HAP-1 (cell line): ENCODE data around the gene RAB3D.

Source experiments
- DNase-seq, 2 experiments: peaks; one replicate each; pipeline ENCODE4 v3.0.0-alpha.2; 2016 to 2020; ENCODE audit warnings: low spot score in 2 of 2
- H3K27me3 ChIP-seq: fragments of 250-450 bp; sonication (Bioruptor Pico); 2 replicates; pipeline ENCODE4 v1.5.1; 2020; ENCODE audit warnings: low read depth, mild to moderate bottlenecking, moderate library complexity
- H3K36me3 ChIP-seq: fragments of 250-450 bp; sonication (Bioruptor Pico); replicated peaks from 2 replicates; pipeline ENCODE4 v1.5.1; 2020; ENCODE audit warnings: mild to moderate bottlenecking
- H3K4me1 ChIP-seq: fragments of 250-450 bp; sonication (Bioruptor Pico); 2 replicates; pipeline ENCODE4 v1.5.1; 2020; ENCODE audit warnings: mild to moderate bottlenecking
- H3K4me3 ChIP-seq: fragments of 250-450 bp; sonication (Bioruptor Pico); 2 replicates; pipeline ENCODE4 v1.5.1; 2020; ENCODE audit warnings: mild to moderate bottlenecking, moderate library complexity
- H3K9me3 ChIP-seq: fragments of 250-450 bp; sonication (Bioruptor Pico); 2 replicates; pipeline ENCODE4 v1.5.1; 2020; ENCODE audit warnings: mild to moderate bottlenecking, moderate library complexity
- in situ Hi-C: fragments of 300-500 bp; cut with MboI; formaldehyde crosslinking; loops from 3 replicates; pipeline ENCODE4 v1.14.3; 2020; ENCODE audit warnings: low sequenced_read_pairs, inconsistent platforms, mixed read lengths

Gene RAB3D

DNA sequence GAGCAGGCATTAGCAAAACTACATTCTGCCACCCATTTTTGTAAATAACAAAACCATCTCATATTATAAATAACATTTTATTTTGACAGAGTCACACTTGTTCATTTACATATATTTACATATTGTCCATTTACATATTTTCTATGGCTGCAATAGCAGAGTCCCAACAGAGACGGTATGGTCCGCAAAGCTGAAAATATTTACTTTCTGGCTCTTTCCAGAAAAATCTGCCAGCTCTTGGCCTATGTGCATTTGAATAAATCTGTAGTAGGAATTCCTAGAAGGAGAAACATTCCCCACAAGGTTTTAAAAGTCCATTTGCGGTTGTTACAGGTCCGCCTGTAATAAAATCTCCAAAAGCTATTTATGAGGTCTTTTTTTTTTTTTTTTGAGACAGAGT lies 49.2 kb downstream of the RAB3D start:
- Histone ChIP-seq H3K4me1 (0 out of 2 replicates have a peak, but pooled peaks cover 3% of the 10 kb centered on the region), H3K9me3 (no peaks in the 10 kb centered on the region), H3K36me3 (no peaks in the 10 kb centered on the region), H3K27me3 (no peaks in the 10 kb centered on the region), H3K4me3 (no peak overlapping the region)
- DNase-seq: no peak
- in situ Hi-C loops: loop anchor here (10.0 kb wide), 1 partner anchor 195 kb away; the partner anchor contains the start of gene ELAVL3

DNA sequence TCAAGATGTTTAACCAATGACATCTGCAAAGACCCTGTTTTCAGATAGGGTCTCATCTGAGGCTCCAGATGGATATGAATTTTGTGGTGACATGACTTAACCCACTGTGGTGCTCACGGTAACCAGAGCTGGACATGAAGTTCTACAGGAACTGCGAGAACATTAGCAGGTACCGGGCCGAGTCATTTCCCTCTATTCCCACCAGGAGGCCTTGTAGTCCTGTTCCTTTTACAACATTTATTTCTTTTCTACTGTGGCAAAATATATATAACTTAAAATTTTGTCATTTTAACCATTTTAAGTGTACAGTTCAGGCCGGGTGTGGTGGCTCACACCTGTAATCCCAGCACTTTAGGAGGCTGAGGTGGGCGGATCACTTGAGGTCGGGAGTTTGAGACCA lies 51.1 kb downstream of the RAB3D start:
- Histone ChIP-seq H3K9me3 (no peaks in the 10 kb centered on the region), H3K4me1 (no peaks in the 10 kb centered on the region), H3K27me3 (no peaks in the 10 kb centered on the region), H3K36me3 (no peaks in the 10 kb centered on the region), H3K4me3 (no peak overlapping the region)
- no peak for DNase-seq
- in situ Hi-C loops: no loop called here

- no peaks in the 10 kb centered on the region for H3K9me3 ChIP-seq
- in situ Hi-C loops: no loop called here
- H3K36me3 ChIP-seq: no peaks in the 10 kb centered on the region
- no peak for DNase-seq
- H3K4me3 ChIP-seq: no peak overlapping the region
- no peaks in the 10 kb centered on the region for H3K27me3 ChIP-seq
- H3K4me1 ChIP-seq: no peaks in the 10 kb centered on the region
Measured at GRCh38 chr19:11286312-11286974, 53.0 kb downstream of the RAB3D start.

DNA sequence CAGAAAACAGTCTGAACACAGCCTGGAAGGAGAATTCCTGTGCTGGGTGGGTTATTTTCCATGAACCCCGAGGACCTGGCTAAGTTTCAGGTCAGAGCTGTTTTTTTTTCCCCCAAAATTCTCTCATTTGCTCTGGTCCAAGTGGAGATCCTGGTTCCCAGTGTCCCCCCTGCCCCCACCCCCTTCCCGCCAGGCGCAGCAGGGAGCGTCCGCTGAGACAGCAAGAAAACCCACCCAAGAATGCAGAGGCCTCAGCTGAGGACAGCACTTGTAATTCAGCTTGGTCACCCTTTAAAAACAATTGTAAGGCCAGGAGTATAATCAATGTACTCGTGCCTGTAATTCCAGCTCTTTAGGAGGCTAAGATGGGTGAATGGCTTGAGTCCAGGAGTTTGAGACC lies 54.9 kb downstream of the RAB3D start:
- in situ Hi-C loops: no loop called here
- Histone ChIP-seq H3K4me1 (no peaks in the 10 kb centered on the region), H3K9me3 (no peaks in the 10 kb centered on the region), H3K27me3 (no peaks in the 10 kb centered on the region), H3K4me3 (no peak overlapping the region), H3K36me3 (no peaks in the 10 kb centered on the region)
- no peak for DNase-seq

GRCh38 chr19:11281356-11282049 lies 58.0 kb downstream of the RAB3D start:
- in situ Hi-C loops: no loop called here
- DNase-seq: no peak
- H3K36me3 ChIP-seq: no peaks in the 10 kb centered on the region
- no peak overlapping the region for H3K4me3 ChIP-seq
- H3K4me1 ChIP-seq: no peaks in the 10 kb centered on the region
- no peaks in the 10 kb centered on the region for H3K27me3 ChIP-seq
- H3K9me3 ChIP-seq: no peaks in the 10 kb centered on the region

- H3K36me3 ChIP-seq: no peaks in the 10 kb centered on the region
- no peaks in the 10 kb centered on the region for H3K4me1 ChIP-seq
- H3K27me3 ChIP-seq: no peaks in the 10 kb centered on the region
- no peak for DNase-seq
- no peak overlapping the region for H3K4me3 ChIP-seq
- no peaks in the 10 kb centered on the region for H3K9me3 ChIP-seq
- in situ Hi-C loops: no loop called here
Measured at GRCh38 chr19:11279505-11280236, 59.8 kb downstream of the RAB3D start.

DNA sequence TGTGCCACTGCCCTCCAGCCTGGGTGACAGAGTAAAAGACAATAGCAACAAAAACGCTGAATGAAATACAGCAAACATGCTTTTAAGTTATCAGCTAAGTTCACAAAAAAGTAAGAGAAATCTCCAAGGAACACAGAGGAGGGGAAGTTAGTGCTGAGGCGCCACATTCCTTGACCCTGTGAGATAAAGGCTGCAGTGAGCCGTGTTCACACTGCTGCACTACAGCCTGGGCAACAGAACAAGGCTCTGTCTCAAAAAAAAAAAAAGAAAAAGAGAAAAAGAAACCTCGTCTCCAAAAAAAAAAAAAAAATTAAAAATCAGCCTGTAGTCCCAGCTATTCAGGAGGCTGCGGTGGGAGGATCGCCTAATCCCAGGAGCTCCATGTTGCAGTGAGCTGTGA lies 60.8 kb downstream of the RAB3D start:
- no peak for DNase-seq
- H3K4me1 ChIP-seq: no peaks in the 10 kb centered on the region
- H3K27me3 ChIP-seq: no peaks in the 10 kb centered on the region
- no peaks in the 10 kb centered on the region for H3K9me3 ChIP-seq
- H3K36me3 ChIP-seq: no peaks in the 10 kb centered on the region
- in situ Hi-C loops: no loop called here
- no peak overlapping the region for H3K4me3 ChIP-seq

DNA sequence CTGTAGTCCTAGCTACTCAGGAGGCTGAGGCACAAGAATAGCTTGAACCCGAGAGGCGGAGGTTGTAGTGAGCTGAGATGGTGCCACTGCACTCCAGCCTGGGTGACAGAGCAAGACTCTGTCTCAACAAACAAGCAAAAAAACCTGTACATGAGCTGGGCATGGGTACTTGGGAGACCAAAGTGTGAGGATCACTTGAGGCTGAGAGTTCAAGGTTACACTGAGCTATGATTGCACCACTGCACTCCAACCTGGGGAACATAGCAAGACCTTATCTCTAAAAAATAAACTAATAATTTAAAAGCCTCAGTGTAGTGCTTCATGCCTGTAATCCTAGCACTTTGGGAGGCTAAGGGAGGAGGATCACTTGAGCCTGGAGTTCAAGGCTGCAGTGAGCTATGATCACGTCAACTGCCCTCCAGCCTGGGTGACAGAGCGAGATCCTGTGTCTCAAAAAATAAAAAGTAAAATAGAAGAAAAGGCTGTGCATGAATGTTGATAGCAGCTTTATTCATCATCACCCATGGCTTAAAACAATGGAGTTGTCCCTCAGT lies 64.8 kb downstream of the RAB3D start:
- H3K9me3 ChIP-seq: no peaks in the 10 kb centered on the region
- in situ Hi-C loops: no loop called here
- H3K36me3 ChIP-seq: no peaks in the 10 kb centered on the region
- H3K4me1 ChIP-seq: no peaks in the 10 kb centered on the region
- no peaks in the 10 kb centered on the region for H3K27me3 ChIP-seq
- DNase-seq: no peak
- H3K4me3 ChIP-seq: no peak overlapping the region

GRCh38 chr19:11273989-11274388 lies 65.5 kb downstream of the RAB3D start:
- Histone ChIP-seq H3K4me1 (no peaks in the 10 kb centered on the region), H3K27me3 (no peaks in the 10 kb centered on the region), H3K36me3 (no peaks in the 10 kb centered on the region), H3K4me3 (no peak overlapping the region), H3K9me3 (no peaks in the 10 kb centered on the region)
- no peak for DNase-seq
- in situ Hi-C loops: no loop called here

GRCh38 chr19:11273296-11273695 lies 66.2 kb downstream of the RAB3D start:
- no peak overlapping the region for H3K4me3 ChIP-seq
- DNase-seq: no peak
- no peaks in the 10 kb centered on the region for H3K9me3 ChIP-seq
- in situ Hi-C loops: no loop called here
- no peaks in the 10 kb centered on the region for H3K36me3 ChIP-seq
- no peaks in the 10 kb centered on the region for H3K27me3 ChIP-seq
- H3K4me1 ChIP-seq: no peaks in the 10 kb centered on the region
